OCI-LY3 (cell line): ENCODE results near the gene FAM136A.

Experiments
- H2AFZ ChIP-seq: fragments of 200-600, 300-600 bp; shearing (Covaris generic); 2 replicates; pipeline ENCODE4 v1.6.0; 2014; ENCODE audit warnings: antibody characterized with exemption, low read depth, low read length
- H3K27ac ChIP-seq: fragments of 200-600, 300-600 bp; sonication (generic); 2 replicates; pipeline ENCODE4 v1.5.1; 2014; ENCODE audit warnings: mild to moderate bottlenecking, low read length, moderate library complexity, mixed read lengths
- H3K27me3 ChIP-seq: fragments of 200-600, 300-600 bp; sonication (generic); 2 replicates; pipeline ENCODE4 v1.6.1; 2014; ENCODE audit warnings: low read depth, low read length, mixed read lengths
- H3K36me3 ChIP-seq: fragments of 200-600, 300-600 bp; sonication (generic); replicated peaks from 2 replicates; pipeline ENCODE3; 2014; ENCODE audit warnings: low read depth, low read length, mixed read lengths
- H3K4me1 ChIP-seq: fragments of 300-600, 200-600 bp; sonication (generic); 2 replicates; pipeline ENCODE4 v1.6.1; 2014; ENCODE audit warnings: low read length, mixed read lengths
- H3K4me2 ChIP-seq: fragments of 200-600, 300-600 bp; sonication (generic); 2 replicates; pipeline ENCODE4 v1.6.1; 2014; ENCODE audit warnings: low read length, mixed read lengths
- H3K4me3 ChIP-seq: fragments of 300-600, 200-600 bp; sonication (generic); 2 replicates; pipeline ENCODE4 v1.5.1; 2014; ENCODE audit warnings: antibody characterized with exemption, mild to moderate bottlenecking, low read length, moderate library complexity
- H3K79me2 ChIP-seq: fragments of 300-600, 200-600 bp; shearing (Covaris generic); 2 replicates; pipeline ENCODE4 v1.6.1; 2014; ENCODE audit warnings: mild to moderate bottlenecking, low read length, mixed read lengths
- H3K9ac ChIP-seq: fragments of 300-600, 200-600 bp; shearing (Covaris generic); 2 replicates; pipeline ENCODE4 v1.6.0; 2014; ENCODE audit warnings: mild to moderate bottlenecking, low read length, moderate library complexity
- H3K9me3 ChIP-seq: fragments of 200-600, 300-600 bp; shearing (Covaris generic); 2 replicates; pipeline ENCODE4 v1.6.1; 2014; ENCODE audit warnings: low read length, mixed read lengths; ENCODE audit not compliant: insufficient read depth
- H4K20me1 ChIP-seq: fragments of 200-600, 300-600 bp; sonication (generic); 2 replicates; pipeline ENCODE4 v1.6.1; 2016; ENCODE audit warnings: low read length, mixed read lengths; ENCODE audit not compliant: insufficient read depth
- CTCF ChIP-seq: fragments of 200-600, 300-600 bp; sonication (generic); IDR thresholded peaks from 2 replicates; pipeline ENCODE4 v1.5.1; 2014; ENCODE audit warnings: antibody characterized with exemption, low read length, low read depth
- EZH2phosphoT487 ChIP-seq: fragments of 200-600 bp; shearing (Covaris generic); IDR thresholded peaks from 2 replicates; pipeline ENCODE4 v1.6.1; 2018; ENCODE audit warnings: antibody characterized with exemption, mixed run types, low read depth

The FAM136A gene

GRCh38 chr2:70344195-70344594 lies 42.3 kb upstream of the FAM136A start:
- Histone ChIP-seq H3K4me1 (no peaks in the 10 kb centered on the region), H2AFZ (no peak overlapping the region), H3K27me3 (peaks cover 50% of the 10 kb centered on the region), H3K4me2 (no peak overlapping the region), H3K36me3 (no peaks in the 10 kb centered on the region), H3K9me3 (no peaks in the 10 kb centered on the region), H3K27ac (no peak overlapping the region), H3K9ac (no peak overlapping the region), H3K4me3 (no peak overlapping the region), H3K79me2 (no peaks in the 10 kb centered on the region), H4K20me1 (no peaks in the 10 kb centered on the region)
- no peak for TF ChIP-seq EZH2phosphoT487
- TF ChIP-seq CTCF = no peak

GRCh38 chr2:70341477-70341765 lies 39.6 kb upstream of the FAM136A start:
- Histone ChIP-seq H3K9me3 (no peaks in the 10 kb centered on the region), H3K79me2 (no peaks in the 10 kb centered on the region), H3K27ac (no peak overlapping the region), H3K9ac (no peak overlapping the region), H3K4me2 (no peak overlapping the region), H3K27me3 (peaks cover 25% of the 10 kb centered on the region), H3K4me1 (peaks cover 3% of the 10 kb centered on the region; the same call in 1 of the 2 replicates), H3K36me3 (no peaks in the 10 kb centered on the region), H3K4me3 (no peak overlapping the region), H2AFZ (no peak overlapping the region), H4K20me1 (no peaks in the 10 kb centered on the region)
- no peak for TF ChIP-seq CTCF
- TF ChIP-seq EZH2phosphoT487 = no peak

GRCh38 chr2:70340761-70341476 lies 39.1 kb upstream of the FAM136A start:
- H3K79me2 ChIP-seq = no peaks in the 10 kb centered on the region
- no peak overlapping the region for H3K4me3 ChIP-seq
- no peak overlapping the region for H3K9ac ChIP-seq
- H3K27ac ChIP-seq = no peak overlapping the region
- no peaks in the 10 kb centered on the region for H4K20me1 ChIP-seq
- H3K27me3 ChIP-seq = peaks cover 23% of the 10 kb centered on the region
- H3K4me1 ChIP-seq = peaks cover 3% of the 10 kb centered on the region; the same call in 1 of the 2 replicates
- H2AFZ ChIP-seq = no peak overlapping the region
- H3K9me3 ChIP-seq = no peaks in the 10 kb centered on the region
- no peak overlapping the region for H3K4me2 ChIP-seq
- TF ChIP-seq EZH2phosphoT487 = no peak
- peak; percentile 95 for TF ChIP-seq CTCF
- no peaks in the 10 kb centered on the region for H3K36me3 ChIP-seq

GRCh38 chr2:70340075-70340474 lies 38.2 kb upstream of the FAM136A start:
- no peak overlapping the region for H3K27ac ChIP-seq
- H2AFZ ChIP-seq = no peak overlapping the region
- H3K4me3 ChIP-seq = no peak overlapping the region
- peaks cover 3% of the 10 kb centered on the region; the same call in 1 of the 2 replicates for H3K4me1 ChIP-seq
- no peak overlapping the region for H3K4me2 ChIP-seq
- no peaks in the 10 kb centered on the region for H3K79me2 ChIP-seq
- no peak overlapping the region for H3K9ac ChIP-seq
- TF ChIP-seq EZH2phosphoT487 (no peak), CTCF (no peak)
- no peaks in the 10 kb centered on the region for H4K20me1 ChIP-seq
- H3K27me3 ChIP-seq = peaks cover 23% of the 10 kb centered on the region
- no peaks in the 10 kb centered on the region for H3K9me3 ChIP-seq
- H3K36me3 ChIP-seq = no peaks in the 10 kb centered on the region
